Measurements from ENCODE around the gene MEIOB.

- no peak for TF ChIP-seq CTCF (conservative IDR thresholded peaks at IDR 0.05)
- no peak for TF ChIP-seq EZH2 (IDR thresholded peaks at IDR 0.05; ENCODE audit: low read depth)
These were observed 45.9 kb downstream of the MEIOB start for GRCh38 chr16:1825864-1826690.
